ENCODE measurements around the gene CLIC1. TPM values are rescaled to one million over a fixed set of nuclear protein-coding genes. Genes with fewer than 3 reads are reported as not detected.
"Not testable (repeated sequence)": the region's sequence is repeated elsewhere in the genome, so short reads cannot be mapped to it uniquely, and the experiment has no call there.

Gene CLIC1
- total RNA-seq, 1 experiment from 2014 or later: 431 TPM

GRCh38 chr6:31710523-31711219, 25.7 kb downstream of the CLIC1 start:
- no peaks in the 10 kb centered on the region for H3K4me1 ChIP-seq (ENCODE audit: insufficient read depth, low read length, poor library complexity, severe bottlenecking)
- no peaks in the 10 kb centered on the region for H3K36me3 ChIP-seq (ENCODE audit: insufficient read depth, low read length, poor library complexity, severe bottlenecking)
- DNase-seq (ENCODE audit: low spot score): no peak
- CTCF ChIA-PET: no interaction called here
- no peak overlapping the region for H3K27ac ChIP-seq (ENCODE audit: low read depth, low read length, poor library complexity, severe bottlenecking)
- no peaks in the 10 kb centered on the region for H3K9me3 ChIP-seq (ENCODE audit: low read depth, low read length, poor library complexity, severe bottlenecking)
- BruUV-seq (replicated peaks): no TSS peak
- intact Hi-C loops (cut with micrococcal nuclease; ENCODE audit: unreplicated experiment): no loop called here
- POLR2A ChIA-PET (ENCODE audit: low non-redundant PET): no interaction called here
- no peak overlapping the region for H3K4me3 ChIP-seq (ENCODE audit: low read depth, low read length, poor library complexity, severe bottlenecking)
- H3K27me3 ChIP-seq (replicated peaks; ENCODE audit: insufficient read depth, low read depth, low read length, poor library complexity): no peaks in the 10 kb centered on the region
- no peak for TF ChIP-seq CTCF (conservative IDR thresholded peaks at IDR 0.05; ENCODE audit: low read depth, low read length)
- TF ChIP-seq EZH2 (IDR thresholded peaks at IDR 0.05; ENCODE audit: borderline replicate concordance, low read depth, low read length, poor library complexity, severe bottlenecking): no peak

DNA sequence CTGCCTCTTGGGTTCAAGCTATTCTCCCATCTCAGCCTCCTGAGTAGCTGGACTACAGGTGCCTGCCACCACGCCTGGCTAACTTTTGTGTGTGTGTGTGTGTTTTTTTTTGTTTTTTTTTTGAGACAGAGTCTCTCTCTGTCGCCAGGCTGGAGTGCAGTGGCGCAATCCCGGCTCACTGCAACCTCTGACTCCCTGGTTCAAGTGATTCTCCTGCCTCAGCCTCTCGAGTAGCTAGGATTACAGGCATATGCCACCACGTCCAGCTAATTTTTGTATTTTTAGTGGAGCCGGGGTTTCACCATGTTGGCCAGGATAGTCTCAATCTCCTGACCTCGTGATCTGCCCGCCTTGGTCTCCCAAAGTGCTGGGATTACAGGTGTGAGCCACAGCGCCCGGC, 27.2 kb downstream of the CLIC1 start:
- BruUV-seq (replicated peaks); H3K4me3 ChIP-seq (ENCODE audit: low read depth, low read length, poor library complexity, severe bottlenecking); CTCF ChIA-PET; H3K9me3 ChIP-seq (ENCODE audit: low read depth, low read length, poor library complexity, severe bottlenecking); H3K36me3 ChIP-seq (ENCODE audit: insufficient read depth, low read length, poor library complexity, severe bottlenecking); intact Hi-C loops (cut with micrococcal nuclease; ENCODE audit: unreplicated experiment); POLR2A ChIA-PET (ENCODE audit: low non-redundant PET); H3K27ac ChIP-seq (ENCODE audit: low read depth, low read length, poor library complexity, severe bottlenecking); DNase-seq (ENCODE audit: low spot score); H3K4me1 ChIP-seq (ENCODE audit: insufficient read depth, low read length, poor library complexity, severe bottlenecking); H3K27me3 ChIP-seq (replicated peaks; ENCODE audit: insufficient read depth, low read depth, low read length, poor library complexity): not testable (repeated sequence)

- TF ChIP-seq EZH2 (IDR thresholded peaks at IDR 0.05; ENCODE audit: borderline replicate concordance, low read depth, low read length, poor library complexity, severe bottlenecking) (no peak), CTCF (conservative IDR thresholded peaks at IDR 0.05; ENCODE audit: low read depth, low read length) (no peak)
- intact Hi-C loops (cut with micrococcal nuclease; ENCODE audit: unreplicated experiment): no loop called here
- ChIA-PET POLR2A (ENCODE audit: low non-redundant PET) (no interaction called here), CTCF (no interaction called here)
- Histone ChIP-seq H3K4me3 (ENCODE audit: low read depth, low read length, poor library complexity, severe bottlenecking) (no peak overlapping the region), H3K4me1 (ENCODE audit: insufficient read depth, low read length, poor library complexity, severe bottlenecking) (no peaks in the 10 kb centered on the region), H3K9me3 (ENCODE audit: low read depth, low read length, poor library complexity, severe bottlenecking) (no peaks in the 10 kb centered on the region), H3K27ac (ENCODE audit: low read depth, low read length, poor library complexity, severe bottlenecking) (no peak overlapping the region), H3K27me3 (replicated peaks; ENCODE audit: insufficient read depth, low read depth, low read length, poor library complexity) (no peaks in the 10 kb centered on the region), H3K36me3 (ENCODE audit: insufficient read depth, low read length, poor library complexity, severe bottlenecking) (no peaks in the 10 kb centered on the region)
- no peak for DNase-seq (ENCODE audit: low spot score)
- BruUV-seq (replicated peaks): no TSS peak
Measured at GRCh38 chr6:31708224-31708623, 28.1 kb downstream of the CLIC1 start.

DNA sequence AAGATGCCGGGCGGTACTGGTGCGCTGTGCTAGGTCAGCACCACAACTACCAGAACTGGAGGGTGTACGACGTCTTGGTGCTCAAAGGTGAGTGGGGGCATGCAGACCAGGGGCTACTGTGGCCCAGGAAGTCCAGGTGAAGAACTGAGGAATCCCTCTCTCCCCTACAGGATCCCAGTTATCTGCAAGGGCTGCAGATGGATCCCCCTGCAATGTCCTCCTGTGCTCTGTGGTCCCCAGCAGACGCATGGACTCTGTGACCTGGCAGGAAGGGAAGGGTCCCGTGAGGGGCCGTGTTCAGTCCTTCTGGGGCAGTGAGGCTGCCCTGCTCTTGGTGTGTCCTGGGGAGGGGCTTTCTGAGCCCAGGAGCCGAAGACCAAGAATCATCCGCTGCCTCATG, 28.6 kb downstream of the CLIC1 start:
- no TSS peak for BruUV-seq (replicated peaks)
- CTCF ChIA-PET: no interaction called here

More for the DNA sequence above, 28.6 kb downstream of the CLIC1 start:
- no peak for DNase-seq (ENCODE audit: low spot score)
- Histone ChIP-seq H3K4me1 (ENCODE audit: insufficient read depth, low read length, poor library complexity, severe bottlenecking) (no peaks in the 10 kb centered on the region), H3K27me3 (replicated peaks; ENCODE audit: insufficient read depth, low read depth, low read length, poor library complexity) (no peaks in the 10 kb centered on the region), H3K36me3 (ENCODE audit: insufficient read depth, low read length, poor library complexity, severe bottlenecking) (no peaks in the 10 kb centered on the region), H3K4me3 (ENCODE audit: low read depth, low read length, poor library complexity, severe bottlenecking) (no peak overlapping the region), H3K27ac (ENCODE audit: low read depth, low read length, poor library complexity, severe bottlenecking) (no peak overlapping the region), H3K9me3 (ENCODE audit: low read depth, low read length, poor library complexity, severe bottlenecking) (no peaks in the 10 kb centered on the region)
- POLR2A ChIA-PET (ENCODE audit: low non-redundant PET): no interaction called here
- TF ChIP-seq CTCF (conservative IDR thresholded peaks at IDR 0.05; ENCODE audit: low read depth, low read length) (no peak), EZH2 (IDR thresholded peaks at IDR 0.05; ENCODE audit: borderline replicate concordance, low read depth, low read length, poor library complexity, severe bottlenecking) (no peak)
- intact Hi-C loops (cut with micrococcal nuclease; ENCODE audit: unreplicated experiment): no loop called here

Data from A673 (cell line).